Transverse colon (tissue), 4 donors: ENCODE results near the gene SHF. TPM values are rescaled to one million over a fixed set of nuclear protein-coding genes. Genes with fewer than 3 reads are reported as not detected.

Source experiments
- DNase-seq: peaks from one replicate; pipeline ENCODE4 v3.0.0-alpha.2; 2019
- H3K27ac ChIP-seq, 4 donors: fragments of 200-600 bp; sonication (generic); 2 replicates each; pipeline ENCODE4 v1.5.1; 2016 to 2018; ENCODE audit warnings: inconsistent platforms in 4 of 4
- H3K27me3 ChIP-seq: fragments of 200-600 bp; sonication (generic); 2 replicates; pipeline ENCODE4 v1.5.1; 2017; ENCODE audit warnings: inconsistent platforms
- H3K36me3 ChIP-seq, 4 donors: fragments of 200-600 bp; sonication (generic); 2 replicates each; pipeline ENCODE4 v1.5.1; 2017 to 2019; ENCODE audit warnings: inconsistent platforms in 4 of 4
- H3K4me1 ChIP-seq, 4 donors: fragments of 200-600 bp; sonication (generic); 2 replicates each; pipeline ENCODE4 v1.5.1; 2017 to 2020; ENCODE audit warnings: inconsistent platforms in 4 of 4
- H3K4me3 ChIP-seq, 4 donors: fragments of 200-600 bp; sonication (generic); 1 replicate in 1 of 4; 2 replicates in 3 of 4; pipeline versions ENCODE4 v1.5.1 to v1.6.1; 2017 to 2019; ENCODE audit warnings: inconsistent platforms in 4 of 4
- H3K9me3 ChIP-seq, 2 donors: fragments of 200-600 bp; sonication (generic); 2 replicates each; pipeline ENCODE4 v1.5.1; 2017 to 2019; ENCODE audit warnings: inconsistent platforms in 2 of 2
- EP300 ChIP-seq: sonication (generic); formaldehyde crosslinking; IDR thresholded peaks from one replicate; pipeline ENCODE4 v1.6.1; 2017; ENCODE audit warnings: antibody characterized with exemption, low read depth
- POLR2A ChIP-seq: fragments of 450-650 bp; IDR thresholded peaks from one replicate; pipeline ENCODE4 v1.6.1; 2016; ENCODE audit warnings: antibody characterized with exemption, mild to moderate bottlenecking, moderate library complexity
- POLR2AphosphoS5 ChIP-seq, 3 donors: sonication (generic); formaldehyde crosslinking; IDR thresholded peaks; one replicate each; pipeline ENCODE4 v1.6.1; 2016; ENCODE audit warnings: antibody characterized with exemption in 3 of 3
- WGBS, 2 donors: methylation state at CpG; one replicate each; pipeline ENCODE4 v1.1.5; 2018; ENCODE audit warnings: low coverage in 1 of 2; 5-methylcytosine and 5-hydroxymethylcytosine counted together
- in situ Hi-C, 4 donors: fragments of 200-750 bp; cut with MboI; loops; one replicate each; pipeline versions ENCODE4 v1.15.0 to v1.15.1; 2017; ENCODE audit warnings: low sequenced_read_pairs in 3 of 4, low pct_ligation_motif_present in 1 of 4, low pct_unique_long_range_greater_than_20kb in 1 of 4
- intact Hi-C: fragments of 100-400 bp; cut with DNase I; formaldehyde crosslinking; loops from one replicate; pipeline ENCODE4 v1.15.1; 2023; ENCODE audit warnings: low total_unique reads
- total RNA-seq, 4 donors: library from RNA; depleted of rRNA; stranded (reverse); fragments of >200 nt; gene quantifications; one replicate each; pipeline ENCODE4 v1.1.0, GENCODE V29; 2016
- TF ChIP-seq, protein P1 (sequence below), 5 experiments: fragments of 200-600 bp in 3 of 5; fragments of 450-650 bp in 2 of 5; sonication (generic) in 3 of 5; IDR thresholded peaks; 1 replicate in 2 of 5; 2 replicates in 3 of 5; pipeline ENCODE4 v1.5.1; 2016 to 2017; ENCODE audit warnings: antibody characterized with exemption in 5 of 5, inconsistent platforms in 3 of 5, mild to moderate bottlenecking in 2 of 5, moderate library complexity in 1 of 5

SHF gene
- total RNA-seq, 4 donors from 2014 or later, result 3.7 to 9.8 (median 7.4) TPM; not detected in 1

- H3K27me3 ChIP-seq, result peaks cover 13% of the 10 kb centered on the region
- in situ Hi-C loops, result no loop called here
- DNase-seq, result no peak
- no peaks in the 10 kb centered on the region for H3K36me3 ChIP-seq
- intact Hi-C loops, result no loop called here
- H3K4me1 ChIP-seq, result peaks cover 0 to 1% (median 0%) of the 10 kb centered on the region in 4 donors
- no peaks in the 10 kb centered on the region for H3K9me3 ChIP-seq
- TF ChIP-seq, protein P1, sequence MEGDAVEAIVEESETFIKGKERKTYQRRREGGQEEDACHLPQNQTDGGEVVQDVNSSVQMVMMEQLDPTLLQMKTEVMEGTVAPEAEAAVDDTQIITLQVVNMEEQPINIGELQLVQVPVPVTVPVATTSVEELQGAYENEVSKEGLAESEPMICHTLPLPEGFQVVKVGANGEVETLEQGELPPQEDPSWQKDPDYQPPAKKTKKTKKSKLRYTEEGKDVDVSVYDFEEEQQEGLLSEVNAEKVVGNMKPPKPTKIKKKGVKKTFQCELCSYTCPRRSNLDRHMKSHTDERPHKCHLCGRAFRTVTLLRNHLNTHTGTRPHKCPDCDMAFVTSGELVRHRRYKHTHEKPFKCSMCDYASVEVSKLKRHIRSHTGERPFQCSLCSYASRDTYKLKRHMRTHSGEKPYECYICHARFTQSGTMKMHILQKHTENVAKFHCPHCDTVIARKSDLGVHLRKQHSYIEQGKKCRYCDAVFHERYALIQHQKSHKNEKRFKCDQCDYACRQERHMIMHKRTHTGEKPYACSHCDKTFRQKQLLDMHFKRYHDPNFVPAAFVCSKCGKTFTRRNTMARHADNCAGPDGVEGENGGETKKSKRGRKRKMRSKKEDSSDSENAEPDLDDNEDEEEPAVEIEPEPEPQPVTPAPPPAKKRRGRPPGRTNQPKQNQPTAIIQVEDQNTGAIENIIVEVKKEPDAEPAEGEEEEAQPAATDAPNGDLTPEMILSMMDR (IDR thresholded peaks at IDR 0.05), result no peak
- TF ChIP-seq POLR2A, result no peak
- no peak for TF ChIP-seq EP300
- no peak for TF ChIP-seq POLR2AphosphoS5 (IDR thresholded peaks at IDR 0.05)
- no peak overlapping the region for H3K4me3 ChIP-seq
- WGBS, 2 donors, result 80 to 100% methylated on average over 3 to 5 of the region's 5 CpGs
- no peak overlapping the region for H3K27ac ChIP-seq
Observed at GRCh38 chr15:45141386-45141785, 46.4 kb downstream of the SHF start.

GRCh38 chr15:45140557-45141250 lies 47.1 kb downstream of the SHF start:
- DNase-seq, result no peak
- Histone ChIP-seq H3K27ac (no peak overlapping the region), H3K27me3 (peaks cover 19% of the 10 kb centered on the region), H3K4me1 (peaks cover 0 to 7% (median 0%) of the 10 kb centered on the region in 4 donors), H3K4me3 (no peak overlapping the region), H3K9me3 (no peaks in the 10 kb centered on the region), H3K36me3 (no peaks in the 10 kb centered on the region)
- in situ Hi-C loops (no loop called here), intact Hi-C loops (no loop called here)
- WGBS, 2 donors, result 93 to 95% methylated on average over 6 to 10 of the region's 10 CpGs
- TF ChIP-seq POLR2AphosphoS5 (IDR thresholded peaks at IDR 0.05) (no peak), POLR2A (no peak), EP300 (no peak)
- TF ChIP-seq, protein P1 (IDR thresholded peaks at IDR 0.05), result no peak

DNA sequence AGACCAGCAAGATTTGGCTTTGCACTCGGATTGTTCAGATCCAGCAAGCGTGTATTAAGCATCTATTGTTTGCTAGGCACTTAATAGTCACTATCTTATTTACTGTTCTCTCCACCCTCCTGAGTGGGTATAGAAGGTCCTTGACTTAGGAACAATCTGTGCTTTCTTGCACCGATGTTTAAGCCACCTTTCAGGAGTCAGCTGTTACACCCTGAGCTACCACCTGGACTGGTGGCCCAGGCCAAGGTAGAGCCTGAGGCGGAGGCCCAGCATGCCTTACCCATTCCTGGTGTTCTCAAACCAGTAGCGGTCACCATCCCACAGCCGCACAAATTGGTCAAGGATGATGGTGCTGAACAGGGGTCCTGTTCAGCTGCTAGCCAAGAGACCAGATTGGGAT lies 48.0 kb downstream of the SHF start:
- Histone ChIP-seq H3K36me3 (no peaks in the 10 kb centered on the region), H3K27me3 (peaks cover 26% of the 10 kb centered on the region), H3K4me1 (peaks cover 0 to 14% (median 7%) of the 10 kb centered on the region in 4 donors), H3K9me3 (no peaks in the 10 kb centered on the region), H3K4me3 (no peak overlapping the region), H3K27ac (no peak overlapping the region)
- WGBS, 2 donors, result 96 to 100% methylated on average over 2 to 6 of the region's 6 CpGs
- no peak for TF ChIP-seq POLR2AphosphoS5 (IDR thresholded peaks at IDR 0.05)
- TF ChIP-seq, protein P1 (IDR thresholded peaks at IDR 0.05), result no peak
- no peak for TF ChIP-seq EP300
- TF ChIP-seq POLR2A, result no peak
- in situ Hi-C loops (no loop called here), intact Hi-C loops (no loop called here)
- no peak for DNase-seq

GRCh38 chr15:45138814-45139765 lies 48.7 kb downstream of the SHF start:
- Histone ChIP-seq H3K27me3 (peaks cover 33% of the 10 kb centered on the region), H3K36me3 (no peaks in the 10 kb centered on the region), H3K4me1 (peaks cover 0 to 14% (median 8%) of the 10 kb centered on the region in 4 donors), H3K27ac (no peak overlapping the region), H3K4me3 (no peak overlapping the region), H3K9me3 (no peaks in the 10 kb centered on the region)
- intact Hi-C loops (no loop called here), in situ Hi-C loops (no loop called here)
- WGBS, 2 donors, result 80 to 82% methylated on average over 1 to 12 of the region's 12 CpGs
- DNase-seq, result no peak
- TF ChIP-seq POLR2A (no peak), EP300 (no peak), POLR2AphosphoS5 (IDR thresholded peaks at IDR 0.05) (no peak)
- TF ChIP-seq, protein P1 (IDR thresholded peaks at IDR 0.05), result no peak
